Measurements from ENCODE around the gene MEG3. TPM values are rescaled to one million over a fixed set of nuclear protein-coding genes. Genes with fewer than 3 reads are reported as not detected.
"Not testable (repeated sequence)": the region's sequence is repeated elsewhere in the genome, so short reads cannot be mapped to it uniquely, and the experiment has no call there.

Gene MEG3
- total and polyA plus RNA-seq, 2 donors, result 12.6 to 103 TPM

- H3K9me3 ChIP-seq (ENCODE audit: control insufficient read depth in 2 of 2, insufficient read depth in 1 of 2, low read length in 1 of 2), result no peaks in the 10 kb centered on the region
- no peaks in the 10 kb centered on the region for H3K27me3 ChIP-seq (ENCODE audit: control insufficient read depth in 2 of 2, insufficient read depth in 1 of 2, low read length in 1 of 2)
- 97% methylated on average over 4 of the region's 4 CpGs for WGBS
- H3K27ac ChIP-seq (ENCODE audit: low read depth in 1 of 2, low read length in 1 of 2), result no peak overlapping the region
- no peaks in the 10 kb centered on the region for H3K36me3 ChIP-seq (ENCODE audit: control insufficient read depth in 2 of 2, insufficient read depth in 2 of 2, low read length in 1 of 2)
- DNase-seq (ENCODE audit: low read depth in 6 of 9, low spot score in 9 of 9), result no peak
- H3K4me3 ChIP-seq (ENCODE audit: low read length in 2 of 2), result no peak overlapping the region
- H3K4me1 ChIP-seq (ENCODE audit: control insufficient read depth in 2 of 2, insufficient read depth in 2 of 2, low read length in 2 of 2), result no peaks in the 10 kb centered on the region
Measured at GRCh38 chr14:100796946-100797345, 29.0 kb upstream of the MEG3 start.

GRCh38 chr14:100800041-100800440 is 25.9 kb upstream of the MEG3 start:
- Histone ChIP-seq H3K4me1 (ENCODE audit: control insufficient read depth in 2 of 2, insufficient read depth in 2 of 2, low read length in 2 of 2) (no peaks in the 10 kb centered on the region), H3K27ac (ENCODE audit: low read depth in 1 of 2, low read length in 1 of 2) (no peak overlapping the region), H3K9me3 (ENCODE audit: control insufficient read depth in 2 of 2, insufficient read depth in 1 of 2, low read length in 1 of 2) (no peaks in the 10 kb centered on the region), H3K4me3 (ENCODE audit: low read length in 2 of 2) (no peak overlapping the region), H3K36me3 (ENCODE audit: control insufficient read depth in 2 of 2, insufficient read depth in 2 of 2, low read length in 1 of 2) (no peaks in the 10 kb centered on the region), H3K27me3 (ENCODE audit: control insufficient read depth in 2 of 2, insufficient read depth in 1 of 2, low read length in 1 of 2) (no peaks in the 10 kb centered on the region)
- WGBS, result 94% methylated on average over 4 of the region's 4 CpGs
- no peak for DNase-seq (ENCODE audit: low read depth in 6 of 9, low spot score in 9 of 9)

GRCh38 chr14:100801433-100801832 is 24.5 kb upstream of the MEG3 start:
- not testable (repeated sequence) for H3K27me3 ChIP-seq (ENCODE audit: control insufficient read depth in 2 of 2, insufficient read depth in 1 of 2, low read length in 1 of 2); H3K4me1 ChIP-seq (ENCODE audit: control insufficient read depth in 2 of 2, insufficient read depth in 2 of 2, low read length in 2 of 2); DNase-seq (ENCODE audit: low read depth in 6 of 9, low spot score in 9 of 9); H3K36me3 ChIP-seq (ENCODE audit: control insufficient read depth in 2 of 2, insufficient read depth in 2 of 2, low read length in 1 of 2); H3K27ac ChIP-seq (ENCODE audit: low read depth in 1 of 2, low read length in 1 of 2); H3K9me3 ChIP-seq (ENCODE audit: control insufficient read depth in 2 of 2, insufficient read depth in 1 of 2, low read length in 1 of 2); H3K4me3 ChIP-seq (ENCODE audit: low read length in 2 of 2)
- WGBS, result 96% methylated on average over 9 of the region's 9 CpGs

GRCh38 chr14:100802179-100802578 is 23.7 kb upstream of the MEG3 start:
- no peak for DNase-seq (ENCODE audit: low read depth in 6 of 9, low spot score in 9 of 9)
- WGBS, result 97% methylated on average over 7 of the region's 7 CpGs
- Histone ChIP-seq H3K9me3 (ENCODE audit: control insufficient read depth in 2 of 2, insufficient read depth in 1 of 2, low read length in 1 of 2) (peaks cover 0 to 5% of the 10 kb centered on the region in 2 donors), H3K27me3 (ENCODE audit: control insufficient read depth in 2 of 2, insufficient read depth in 1 of 2, low read length in 1 of 2) (no peaks in the 10 kb centered on the region), H3K36me3 (ENCODE audit: control insufficient read depth in 2 of 2, insufficient read depth in 2 of 2, low read length in 1 of 2) (no peaks in the 10 kb centered on the region), H3K4me3 (ENCODE audit: low read length in 2 of 2) (no peak overlapping the region), H3K27ac (ENCODE audit: low read depth in 1 of 2, low read length in 1 of 2) (no peak overlapping the region), H3K4me1 (ENCODE audit: control insufficient read depth in 2 of 2, insufficient read depth in 2 of 2, low read length in 2 of 2) (no peaks in the 10 kb centered on the region)

- H3K36me3 ChIP-seq (ENCODE audit: control insufficient read depth in 2 of 2, insufficient read depth in 2 of 2, low read length in 1 of 2), result no peaks in the 10 kb centered on the region
- H3K4me1 ChIP-seq (ENCODE audit: control insufficient read depth in 2 of 2, insufficient read depth in 2 of 2, low read length in 2 of 2), result no peaks in the 10 kb centered on the region
- peaks cover under 1 to 11% of the 10 kb centered on the region in 2 donors for H3K9me3 ChIP-seq (ENCODE audit: control insufficient read depth in 2 of 2, insufficient read depth in 1 of 2, low read length in 1 of 2)
- WGBS, result 90% methylated on average over 5 of the region's 5 CpGs
- H3K4me3 ChIP-seq (ENCODE audit: low read length in 2 of 2), result no peak overlapping the region
- DNase-seq (ENCODE audit: low read depth in 6 of 9, low spot score in 9 of 9), result no peak
- no peak overlapping the region for H3K27ac ChIP-seq (ENCODE audit: low read depth in 1 of 2, low read length in 1 of 2)
- H3K27me3 ChIP-seq (ENCODE audit: control insufficient read depth in 2 of 2, insufficient read depth in 1 of 2, low read length in 1 of 2), result no peaks in the 10 kb centered on the region
Measured at GRCh38 chr14:100802766-100803165, 23.2 kb upstream of the MEG3 start.

GRCh38 chr14:100803226-100803625 is 22.7 kb upstream of the MEG3 start:
- DNase-seq (ENCODE audit: low read depth in 6 of 9, low spot score in 9 of 9), result no peak
- Histone ChIP-seq H3K36me3 (ENCODE audit: control insufficient read depth in 2 of 2, insufficient read depth in 2 of 2, low read length in 1 of 2) (no peaks in the 10 kb centered on the region), H3K4me1 (ENCODE audit: control insufficient read depth in 2 of 2, insufficient read depth in 2 of 2, low read length in 2 of 2) (no peaks in the 10 kb centered on the region), H3K27ac (ENCODE audit: low read depth in 1 of 2, low read length in 1 of 2) (no peak overlapping the region), H3K27me3 (ENCODE audit: control insufficient read depth in 2 of 2, insufficient read depth in 1 of 2, low read length in 1 of 2) (no peaks in the 10 kb centered on the region), H3K9me3 (ENCODE audit: control insufficient read depth in 2 of 2, insufficient read depth in 1 of 2, low read length in 1 of 2) (peaks cover 4 to 16% of the 10 kb centered on the region in 2 donors), H3K4me3 (ENCODE audit: low read length in 2 of 2) (no peak overlapping the region)
- WGBS, result 97% methylated on average over 8 of the region's 8 CpGs

GRCh38 chr14:100803676-100804075 is 22.2 kb upstream of the MEG3 start:
- H3K27me3 ChIP-seq (ENCODE audit: control insufficient read depth in 2 of 2, insufficient read depth in 1 of 2, low read length in 1 of 2), result no peaks in the 10 kb centered on the region
- WGBS, result 97% methylated on average over 14 of the region's 14 CpGs

GRCh38 chr14:100804138-100804537 is 21.8 kb upstream of the MEG3 start:
- 95% methylated on average over 13 of the region's 13 CpGs for WGBS
- H3K4me3 ChIP-seq (ENCODE audit: low read length in 2 of 2), result no peak overlapping the region
- no peaks in the 10 kb centered on the region for H3K4me1 ChIP-seq (ENCODE audit: control insufficient read depth in 2 of 2, insufficient read depth in 2 of 2, low read length in 2 of 2)
- H3K27me3 ChIP-seq (ENCODE audit: control insufficient read depth in 2 of 2, insufficient read depth in 1 of 2, low read length in 1 of 2), result no peaks in the 10 kb centered on the region
- peaks cover 6 to 25% of the 10 kb centered on the region in 2 donors for H3K9me3 ChIP-seq (ENCODE audit: control insufficient read depth in 2 of 2, insufficient read depth in 1 of 2, low read length in 1 of 2)
- H3K27ac ChIP-seq (ENCODE audit: low read depth in 1 of 2, low read length in 1 of 2), result no peak overlapping the region
- H3K36me3 ChIP-seq (ENCODE audit: control insufficient read depth in 2 of 2, insufficient read depth in 2 of 2, low read length in 1 of 2), result no peaks in the 10 kb centered on the region
- DNase-seq (ENCODE audit: low read depth in 6 of 9, low spot score in 9 of 9), result no peak

More at GRCh38 chr14:100803676-100804075, 22.2 kb upstream of the MEG3 start:
- Histone ChIP-seq H3K36me3 (ENCODE audit: control insufficient read depth in 2 of 2, insufficient read depth in 2 of 2, low read length in 1 of 2) (no peaks in the 10 kb centered on the region), H3K4me1 (ENCODE audit: control insufficient read depth in 2 of 2, insufficient read depth in 2 of 2, low read length in 2 of 2) (no peaks in the 10 kb centered on the region), H3K27ac (ENCODE audit: low read depth in 1 of 2, low read length in 1 of 2) (no peak overlapping the region), H3K9me3 (ENCODE audit: control insufficient read depth in 2 of 2, insufficient read depth in 1 of 2, low read length in 1 of 2) (peaks cover 6 to 20% of the 10 kb centered on the region in 2 donors), H3K4me3 (ENCODE audit: low read length in 2 of 2) (no peak overlapping the region)
- DNase-seq (ENCODE audit: low read depth in 6 of 9, low spot score in 9 of 9), result no peak

GRCh38 chr14:100804558-100805309 is 21.2 kb upstream of the MEG3 start:
- DNase-seq (ENCODE audit: low read depth in 6 of 9, low spot score in 9 of 9), result no peak
- Histone ChIP-seq H3K4me1 (ENCODE audit: control insufficient read depth in 2 of 2, insufficient read depth in 2 of 2, low read length in 2 of 2) (no peaks in the 10 kb centered on the region), H3K27ac (ENCODE audit: low read depth in 1 of 2, low read length in 1 of 2) (no peak overlapping the region), H3K27me3 (ENCODE audit: control insufficient read depth in 2 of 2, insufficient read depth in 1 of 2, low read length in 1 of 2) (peaks cover 0 to 4% of the 10 kb centered on the region in 2 donors), H3K9me3 (ENCODE audit: control insufficient read depth in 2 of 2, insufficient read depth in 1 of 2, low read length in 1 of 2) (peaks cover 6 to 30% of the 10 kb centered on the region in 2 donors), H3K4me3 (ENCODE audit: low read length in 2 of 2) (no peak overlapping the region), H3K36me3 (ENCODE audit: control insufficient read depth in 2 of 2, insufficient read depth in 2 of 2, low read length in 1 of 2) (no peaks in the 10 kb centered on the region)
- 94% methylated on average over 9 of the region's 9 CpGs for WGBS
